ENCODE measurements around the gene RUSC2. TPM values are rescaled to one million over a fixed set of nuclear protein-coding genes. Genes with fewer than 3 reads are reported as not detected.

RUSC2 gene
- total and polyA plus RNA-seq, 10 of the 15 experiments (the other 5 are each of a cell fraction or from before 2014, with no cell fraction given), result not detected

- no peak overlapping the region for H3K4me2 ChIP-seq (ENCODE audit: control insufficient read depth, insufficient read depth)
- H3K9me3 ChIP-seq (replicated peaks; ENCODE audit: control insufficient read depth, insufficient read depth, low read length), result 0 out of 3 replicates have a peak, but pooled peaks cover 2% of the 10 kb centered on the region
- no peaks in the 10 kb centered on the region for H3K27me3 ChIP-seq (replicated peaks in 1 of 2; ENCODE audit: control insufficient read depth in 2 of 2, insufficient read depth in 2 of 2, low read length in 1 of 2)
- DNase-seq (ENCODE audit: low read depth, low spot score) (no peak), FAIRE-seq (no peak), ATAC-seq (no peak)
- H3K36me3 ChIP-seq (ENCODE audit: control insufficient read depth in 2 of 2, insufficient read depth in 2 of 2, low read length in 1 of 2), result no peaks in the 10 kb centered on the region
- H4K20me1 ChIP-seq (ENCODE audit: control insufficient read depth, insufficient read depth), result no peaks in the 10 kb centered on the region
- in situ Hi-C loops (cut with MboI) (no loop called here), intact Hi-C loops (cut with micrococcal nuclease; ENCODE audit: unreplicated experiment) (no loop called here)
- H2AFZ ChIP-seq (ENCODE audit: control insufficient read depth, low read depth, low read length), result no peak overlapping the region
- ChIA-PET CTCF (interaction anchor here (1.5 kb wide), 1 partner anchor 10 kb away, joined by 5 read pairs; no protein-coding TSS in a partner anchor), RAD21 (ENCODE audit: unreplicated experiment) (interaction anchor here (0.6 kb wide), 1 partner anchor 446 kb away, joined by 3 read pairs; no protein-coding TSS in a partner anchor), SMC1A (ENCODE audit: uncharacterized antibody, unreplicated experiment) (interaction anchor here (0.6 to 2.1 kb wide), 2 partner anchors 56 to 157 kb away, joined by 3 to 5 read pairs; no protein-coding TSS in a partner anchor), POLR2A (no interaction called here)
- H3K4me3 ChIP-seq, result no peak overlapping the region
- H3K79me2 ChIP-seq (ENCODE audit: control insufficient read depth, insufficient read depth, low read length), result no peaks in the 10 kb centered on the region
- no TSS peak for BruUV-seq (replicated peaks)
- WGBS (ENCODE audit: insufficient coverage, insufficient replicate concordance, low lambda C conversion rate, missing lambda C conversion rate), result 28% methylated on average over 10 of the region's 10 CpGs
- no peak overlapping the region for H3K27ac ChIP-seq (ENCODE audit: control insufficient read depth, insufficient read depth)
- TF ChIP-seq SREBF2 (IDR thresholded peaks at IDR 0.05; ENCODE audit: low read length), result no peak
- TF ChIP-seq STAT1 (conservative IDR thresholded peaks at IDR 0.05), result no peak
- TF ChIP-seq ZBTB33 (IDR thresholded peaks at IDR 0.05), result no peak
- no peak for TF ChIP-seq NFXL1 (IDR thresholded peaks at IDR 0.05; ENCODE audit: borderline replicate concordance)
- TF ChIP-seq GATAD2B (conservative IDR thresholded peaks at IDR 0.05; ENCODE audit: low read depth), result no peak
- TF ChIP-seq E4F1 (IDR thresholded peaks at IDR 0.05; ENCODE audit: borderline replicate concordance, partially characterized antibody), result no peak
- no peak for TF ChIP-seq RFX5 (IDR thresholded peaks at IDR 0.05; ENCODE audit: low read depth, low read length)
- TF ChIP-seq BCL3 (IDR thresholded peaks at IDR 0.05; ENCODE audit: borderline replicate concordance, insufficient read depth, low read depth, low read length, poor library complexity, severe bottlenecking), result no peak
- TF ChIP-seq PAX5 (IDR thresholded peaks at IDR 0.05; ENCODE audit: borderline replicate concordance, low read depth, low read length), result no peak
- TF ChIP-seq ZZZ3 (IDR thresholded peaks at IDR 0.05; ENCODE audit: control insufficient read depth, insufficient read length, low read depth), result no peak
- no peak for TF ChIP-seq KDM1A (IDR thresholded peaks at IDR 0.05; ENCODE audit: borderline replicate concordance)
- no peak for TF ChIP-seq ZBTB11 (CRISPR knock-in tag; IDR thresholded peaks at IDR 0.05)
- no peak overlapping the region for H3K9ac ChIP-seq (ENCODE audit: control insufficient read depth, insufficient read depth, low read length)
- no peaks in the 10 kb centered on the region for H3K4me1 ChIP-seq (ENCODE audit: control insufficient read depth, insufficient read depth, low read length)
Measured at GRCh38 chr9:35495984-35496383, 6.1 kb downstream of the RUSC2 start.
